Measurements from ENCODE around the gene MID1.

Gene MID1

DNA sequence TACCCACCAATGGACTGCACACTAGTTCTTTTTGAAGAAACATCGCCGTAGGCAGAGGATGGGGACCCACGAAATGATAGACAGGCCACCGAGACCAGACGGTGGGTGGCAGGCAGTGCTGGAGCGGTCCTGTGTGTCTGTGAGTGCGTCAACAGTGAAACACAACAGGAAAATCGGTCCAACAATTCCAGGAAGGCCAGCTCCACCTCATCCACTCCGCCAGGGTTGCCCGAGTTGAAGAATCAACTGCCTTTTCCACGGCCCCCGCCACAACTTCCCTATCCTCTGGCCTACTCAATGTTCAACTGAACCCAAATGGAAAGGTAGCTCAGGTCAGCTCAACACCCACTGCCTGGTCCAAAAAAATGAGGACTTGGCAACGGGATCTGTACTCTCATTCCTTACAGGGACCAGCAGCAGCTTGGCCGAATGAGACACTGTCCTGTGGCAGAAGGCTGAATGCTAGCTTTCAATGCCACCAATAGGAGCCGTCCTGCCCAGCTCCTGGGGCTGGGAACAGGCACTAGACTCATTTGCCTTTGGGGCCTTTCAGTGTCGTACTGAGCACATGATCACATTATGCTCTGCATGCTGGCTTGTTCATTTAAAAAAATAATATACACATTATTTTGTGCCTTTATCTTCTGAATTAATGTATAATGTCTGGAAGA lies 43.5 kb downstream of the MID1 start:
- DNase-seq (no peak), ATAC-seq (no peak)

DNA sequence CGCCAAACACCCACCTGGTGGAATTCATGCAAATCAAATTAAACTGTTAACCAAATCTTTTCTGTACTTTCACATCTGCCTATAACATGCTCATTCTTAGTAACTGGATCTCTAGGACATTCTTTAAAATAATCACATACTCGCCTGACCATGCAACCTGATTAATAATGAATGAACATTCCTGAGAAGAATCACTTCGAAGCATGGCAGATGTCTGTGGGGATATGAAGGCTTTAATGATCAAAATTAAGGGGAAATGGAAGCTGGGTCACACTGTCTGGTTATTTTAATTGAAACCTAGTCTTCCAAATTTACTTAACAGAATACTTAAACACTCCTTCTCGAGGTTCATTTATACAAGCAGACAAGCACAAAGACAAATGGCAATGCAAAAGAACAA lies 44.2 kb downstream of the MID1 start:
- DNase-seq (no peak), ATAC-seq (no peak)

DNA sequence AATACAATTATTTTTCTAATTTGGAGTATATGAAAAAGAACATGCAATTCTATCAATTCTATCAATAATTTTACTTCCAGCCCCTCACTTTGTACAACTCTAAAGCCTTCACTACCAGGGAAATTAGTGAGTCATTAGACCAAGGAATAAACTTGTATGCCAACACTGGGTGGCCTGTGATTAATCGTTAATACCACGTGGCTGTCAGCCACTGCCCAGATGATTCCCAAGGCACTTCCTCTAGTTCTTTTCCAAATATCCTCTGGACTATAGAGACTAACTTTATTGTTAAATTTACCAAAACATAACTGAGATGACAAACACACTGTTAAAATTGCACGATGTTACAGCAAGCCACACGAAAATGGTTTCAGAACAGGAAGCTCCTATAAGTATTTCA lies 45.7 kb downstream of the MID1 start:
- DNase-seq = no peak
- no peak for ATAC-seq

DNA sequence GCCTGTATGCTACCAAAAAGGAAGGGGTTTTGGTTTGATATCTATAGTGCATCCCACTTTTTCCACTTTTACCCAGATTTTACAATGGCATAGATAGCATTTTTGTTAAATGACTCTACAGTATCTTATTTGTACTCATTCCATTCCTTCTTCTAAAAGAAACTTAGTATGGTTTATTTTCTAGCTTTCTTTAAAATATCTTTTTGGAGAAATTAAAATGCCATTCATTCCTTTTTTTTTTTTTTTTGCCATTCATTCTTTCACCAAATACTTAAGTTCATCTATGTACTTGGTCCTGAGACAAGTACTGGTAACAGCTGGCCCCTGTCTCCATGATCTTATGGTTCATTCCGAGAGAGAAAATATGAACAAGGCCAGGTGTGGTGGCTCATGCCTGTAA lies 49.1 kb downstream of the MID1 start:
- DNase-seq = no peak
- ATAC-seq = no peak

DNA sequence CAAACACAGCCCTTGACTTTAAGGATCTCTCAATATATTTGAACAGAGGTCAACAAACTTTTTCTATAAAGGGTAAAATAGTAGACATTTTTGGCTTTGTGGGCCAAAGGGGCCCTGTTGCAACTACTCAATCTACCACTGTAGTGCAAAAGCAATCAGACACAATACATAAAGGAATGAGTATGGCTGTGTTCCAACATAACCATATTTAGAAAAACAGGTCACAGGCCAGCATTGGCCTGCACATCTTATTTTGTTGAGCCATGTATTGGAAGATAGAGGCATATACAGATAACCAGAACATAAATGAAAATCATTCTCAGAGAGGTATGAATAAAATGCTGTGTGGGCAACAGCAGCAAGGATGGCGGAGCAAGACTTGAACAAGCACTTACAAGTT lies 49.8 kb downstream of the MID1 start:
- ATAC-seq = no peak
- no peak for DNase-seq

DNA sequence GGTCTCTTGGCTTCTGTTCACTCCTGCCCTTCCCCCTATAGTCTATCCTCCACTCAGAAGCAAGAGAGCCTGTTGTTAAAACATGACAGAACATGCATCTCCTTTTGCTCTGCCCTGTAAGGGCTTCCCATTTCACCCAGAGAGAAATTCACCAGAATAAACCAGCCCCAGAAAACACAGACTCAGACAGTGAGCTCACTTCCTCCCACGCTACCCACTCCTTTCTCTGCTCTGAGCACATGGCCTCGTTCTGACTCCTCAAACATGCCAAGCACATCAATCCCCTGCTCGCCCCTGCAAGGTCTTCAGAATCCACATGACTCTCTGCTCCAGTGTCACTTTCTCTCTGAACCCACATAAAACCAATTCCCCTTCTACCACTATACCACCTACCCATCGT lies 50.4 kb downstream of the MID1 start:
- DNase-seq (no peak), ATAC-seq (no peak)

DNA sequence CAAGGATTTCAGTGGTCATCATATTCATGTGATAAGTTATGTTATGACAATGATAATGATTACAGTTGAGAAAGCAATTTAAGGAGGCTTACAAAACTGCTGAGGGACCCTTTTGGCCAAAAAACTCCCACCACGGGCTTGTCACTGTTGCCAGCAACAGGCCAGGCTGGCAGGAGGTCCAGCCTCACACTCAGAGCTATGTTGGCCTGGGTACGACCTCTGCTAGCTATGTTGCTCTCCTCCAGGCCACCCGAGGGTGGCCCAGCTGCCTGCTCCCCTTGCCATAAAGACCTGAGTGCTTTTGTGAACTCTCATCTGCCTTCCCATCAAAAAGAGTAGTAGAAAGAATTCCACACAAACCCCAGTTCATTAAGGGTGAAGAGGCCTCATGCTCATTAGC lies 52.0 kb downstream of the MID1 start:
- DNase-seq (no peak), ATAC-seq (no peak)

DNA sequence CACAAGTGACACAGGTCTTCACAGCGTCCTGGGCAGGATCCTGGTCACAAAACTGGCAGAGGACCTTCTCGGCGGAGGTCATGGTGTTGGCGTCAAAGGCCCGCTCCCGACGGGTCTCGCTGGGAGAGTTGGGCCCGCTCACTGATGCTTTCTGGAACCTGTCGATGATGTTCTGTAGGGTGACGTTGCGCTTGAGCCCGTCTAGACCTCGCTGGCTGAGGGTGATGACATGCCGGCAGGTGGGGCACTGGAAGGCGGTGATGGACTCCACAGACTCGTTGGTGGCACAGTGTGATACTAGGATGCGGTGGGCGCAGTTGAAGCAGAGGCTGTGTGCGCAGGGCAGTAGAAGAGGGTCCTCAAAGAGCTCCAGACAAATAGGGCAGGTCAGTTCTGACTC lies 53.2 kb downstream of the MID1 start:
- no peak for DNase-seq
- no peak for ATAC-seq

DNA sequence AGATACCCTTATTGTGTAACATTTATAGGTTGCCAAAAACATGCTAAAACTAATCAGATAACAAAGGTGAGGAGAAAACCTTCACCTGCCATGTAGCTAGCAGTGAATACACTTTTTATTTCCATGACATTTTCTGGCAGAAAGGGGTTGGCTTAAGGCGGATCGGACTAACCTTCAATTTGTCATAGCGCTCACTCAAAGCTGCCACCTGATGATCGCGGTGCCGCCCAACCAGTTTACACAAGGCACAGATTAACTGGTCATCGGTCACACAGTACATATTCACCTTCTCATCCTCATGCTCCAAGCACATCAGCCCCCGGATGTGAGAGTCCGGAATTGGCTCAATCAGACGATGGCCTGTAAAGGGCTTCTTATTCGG lies 53.7 kb downstream of the MID1 start:
- no peak for ATAC-seq
- DNase-seq = no peak

DNA sequence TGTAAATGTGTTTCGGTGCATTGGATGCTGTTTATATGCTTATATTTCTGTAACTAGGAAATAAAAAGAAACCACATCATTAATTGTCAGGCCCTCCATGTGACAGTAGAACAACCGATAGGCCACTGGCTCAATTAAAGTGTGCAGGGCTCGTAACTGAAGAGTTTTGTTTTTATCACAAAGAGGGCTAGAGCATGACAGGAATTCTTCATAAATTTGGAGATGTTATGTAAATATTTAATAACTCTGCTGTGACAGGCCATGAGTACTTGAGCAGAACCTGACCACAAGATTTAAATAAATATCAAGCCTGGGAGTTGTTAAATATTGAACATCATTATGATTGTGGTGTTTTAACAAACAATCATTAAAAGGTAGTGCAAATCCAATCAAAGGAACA lies 55.9 kb downstream of the MID1 start:
- DNase-seq (no peak), ATAC-seq (no peak)

DNA sequence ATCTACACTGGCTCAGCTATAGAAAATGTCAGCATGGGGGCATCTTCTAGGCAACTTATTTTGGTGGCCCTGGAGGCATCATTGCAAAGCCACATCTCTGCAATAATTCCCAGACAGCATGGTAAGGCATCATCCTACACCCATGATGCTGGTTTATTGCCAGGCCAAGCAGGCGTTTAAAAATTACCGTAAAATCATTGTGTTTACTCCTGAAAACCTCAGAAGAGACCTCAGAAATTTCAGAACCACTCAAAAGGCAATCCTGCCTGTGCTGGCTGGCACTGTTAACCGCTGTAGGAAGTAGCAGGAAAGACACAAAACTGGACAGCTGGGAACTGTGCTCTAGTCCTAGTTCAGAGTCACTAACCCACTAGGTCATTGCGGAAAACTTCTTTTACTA lies 63.2 kb downstream of the MID1 start:
- no peak for DNase-seq
- ATAC-seq = no peak

DNA sequence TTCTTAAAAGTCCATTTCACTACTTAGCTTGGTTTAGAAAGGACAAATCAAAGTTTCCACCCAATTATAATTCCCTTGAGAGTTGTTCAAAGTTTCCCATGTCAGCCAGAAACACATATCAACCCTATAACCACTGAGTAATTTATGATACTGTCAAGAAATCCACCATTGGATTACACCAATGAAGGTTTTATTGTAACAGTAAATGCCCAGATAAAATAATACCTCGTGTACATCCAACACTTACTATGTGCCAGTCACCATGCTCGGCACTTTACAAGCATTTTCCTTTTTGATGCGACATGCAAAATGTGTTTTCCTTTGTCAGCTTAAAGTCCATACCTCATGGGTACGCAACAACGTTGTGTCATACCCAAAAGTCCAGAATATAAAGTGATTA lies 64.0 kb downstream of the MID1 start:
- ATAC-seq (no peak), DNase-seq (no peak)

DNA sequence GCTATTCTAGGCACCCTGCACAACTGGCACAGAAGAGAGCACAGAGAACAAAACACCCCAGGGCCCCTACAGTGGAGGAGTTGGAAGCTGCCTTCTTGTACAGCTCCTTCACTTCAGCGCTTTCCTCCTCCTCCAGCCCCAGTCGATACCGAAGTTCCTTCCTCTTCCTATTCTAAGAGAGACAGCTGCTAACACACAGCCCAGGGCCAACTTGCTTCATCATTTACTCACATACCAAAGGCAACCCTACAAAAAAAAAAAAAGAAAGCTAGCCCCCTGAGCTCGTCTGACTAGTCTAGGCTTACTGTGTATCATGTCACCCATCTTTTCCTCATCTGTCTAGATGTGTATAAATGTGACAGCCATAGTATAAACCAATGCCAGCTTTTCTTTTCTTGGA lies 64.5 kb downstream of the MID1 start:
- no peak for ATAC-seq

DNA sequence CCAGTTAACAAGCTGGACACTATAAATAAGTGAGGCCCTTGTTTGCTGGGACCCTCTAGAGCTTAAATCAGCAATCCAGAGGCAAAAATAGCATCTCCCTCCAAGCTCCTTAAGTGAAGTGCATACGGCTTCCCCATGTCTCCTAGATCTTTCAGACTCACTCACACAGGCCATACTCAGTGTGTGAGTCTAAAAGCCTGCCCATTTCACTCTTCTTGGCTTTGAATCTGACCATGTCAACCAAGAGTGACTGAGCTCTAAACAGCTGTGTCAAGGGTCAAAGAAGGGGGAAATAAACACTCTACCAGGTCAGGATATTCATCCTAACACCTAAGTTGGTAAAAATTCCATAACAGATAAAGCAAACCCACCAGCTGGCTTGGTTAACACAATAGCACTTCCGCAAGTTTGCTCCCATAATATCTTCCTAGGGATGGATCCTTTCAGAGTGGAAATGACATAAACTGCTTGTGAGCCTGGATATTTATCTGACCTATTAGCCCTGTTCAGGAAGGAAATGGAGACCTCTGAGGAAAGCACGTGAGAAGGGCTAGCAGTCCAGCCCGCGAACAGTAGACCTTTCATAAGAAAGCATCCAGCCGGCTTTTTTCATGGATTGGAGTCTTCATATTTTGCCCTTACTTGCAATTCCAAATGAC lies 65.6 kb downstream of the MID1 start:
- DNase-seq = no peak

More for the DNA sequence above, 64.5 kb downstream of the MID1 start:
- DNase-seq = no peak

DNA sequence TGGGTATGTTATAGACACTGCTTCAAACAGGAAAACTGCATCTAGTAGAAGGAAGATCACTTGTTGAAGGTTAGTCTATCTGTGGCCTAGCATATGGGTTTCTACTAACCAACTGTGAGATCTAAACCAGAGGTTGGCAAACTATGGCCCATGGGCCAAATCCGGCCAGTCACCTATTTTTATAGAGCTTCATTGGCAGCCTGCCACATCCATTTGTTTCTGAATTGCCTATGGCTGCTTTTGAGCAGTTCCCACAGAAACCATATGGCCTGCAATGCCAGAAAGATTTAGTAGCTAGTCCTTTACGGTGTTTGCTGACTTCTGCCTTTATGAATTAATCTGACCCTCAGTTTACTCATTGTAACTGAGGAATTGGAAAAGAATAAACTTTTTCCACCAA lies 71.1 kb downstream of the MID1 start:
- no peak for ATAC-seq
- no peak for DNase-seq

More for the DNA sequence above, 65.6 kb downstream of the MID1 start:
- no peak for ATAC-seq

DNA sequence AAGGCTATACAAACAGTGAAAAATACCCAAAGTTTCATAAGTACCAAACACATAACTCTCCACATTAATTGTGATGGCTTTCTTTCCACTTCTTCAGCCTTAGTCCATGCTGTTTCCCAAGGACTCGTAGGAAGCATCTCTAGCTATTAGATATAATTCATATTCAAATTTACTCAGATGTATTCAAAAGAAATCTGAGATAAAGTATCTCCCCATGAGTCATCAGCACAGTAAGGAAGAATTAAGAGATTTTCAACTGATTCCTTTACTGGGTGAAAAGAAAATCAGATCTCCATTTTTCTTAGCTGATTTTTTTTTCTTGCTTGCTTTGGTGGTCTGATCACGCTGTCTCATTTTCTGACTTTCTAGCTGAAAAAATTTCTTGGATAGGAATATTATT lies 71.7 kb downstream of the MID1 start:
- DNase-seq (no peak), ATAC-seq (no peak)

DNA sequence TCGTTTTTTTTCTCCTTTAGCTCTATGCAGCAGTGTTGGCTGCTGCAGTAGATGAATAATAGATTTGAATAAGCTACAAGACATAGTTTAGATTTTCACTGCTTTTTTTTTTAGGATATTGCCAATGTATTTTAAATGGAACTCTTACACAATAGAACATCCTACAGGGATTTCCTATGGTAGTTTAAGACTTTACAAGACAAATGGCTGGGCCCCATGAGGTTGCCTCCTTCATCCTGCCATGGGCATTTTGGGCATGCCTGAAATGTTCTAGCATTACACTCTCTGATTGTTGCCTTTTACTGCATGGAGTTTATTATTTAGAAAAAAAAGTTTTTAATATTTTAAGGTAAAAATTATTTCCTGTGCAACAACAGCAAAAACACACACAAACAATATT lies 74.5 kb downstream of the MID1 start:
- DNase-seq (no peak), ATAC-seq (no peak)

DNA sequence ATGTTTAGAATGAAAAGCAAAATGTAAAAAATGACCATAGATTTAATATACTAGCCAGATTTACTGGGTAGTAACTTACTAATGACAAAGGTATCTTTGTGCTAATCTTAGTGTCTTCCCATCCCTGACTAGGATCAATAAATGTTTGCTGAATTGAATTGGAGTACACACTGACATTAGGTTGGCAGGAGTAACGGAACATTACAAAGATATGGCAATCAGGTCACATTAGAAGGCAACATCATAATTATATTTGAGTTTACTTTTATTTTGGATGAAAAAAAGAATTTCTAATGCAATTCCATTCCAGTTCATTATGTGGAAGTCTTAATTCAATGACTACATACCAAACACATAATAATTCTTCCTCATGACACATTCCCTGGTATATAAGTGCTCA lies 77.8 kb downstream of the MID1 start:
- no peak for DNase-seq
- ATAC-seq = no peak

DNA sequence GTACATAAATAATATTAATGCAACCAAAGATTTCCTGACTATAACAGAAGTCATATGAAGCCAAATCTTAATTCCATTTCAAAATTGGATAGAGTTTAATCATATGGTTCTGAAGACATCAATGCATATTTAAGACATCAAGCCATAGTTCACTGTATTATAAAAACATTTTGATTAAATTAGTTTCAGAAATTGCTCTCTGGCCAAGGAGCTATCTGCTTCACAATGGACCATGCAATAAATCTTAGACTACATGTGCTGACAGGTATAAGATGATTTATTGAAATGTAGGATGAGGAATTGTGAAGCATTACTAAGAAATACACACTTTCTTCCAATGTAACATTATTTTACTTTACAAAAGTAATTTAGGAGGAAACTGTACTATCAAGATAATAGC lies 81.6 kb downstream of the MID1 start:
- ATAC-seq (no peak), DNase-seq (no peak)

DNA sequence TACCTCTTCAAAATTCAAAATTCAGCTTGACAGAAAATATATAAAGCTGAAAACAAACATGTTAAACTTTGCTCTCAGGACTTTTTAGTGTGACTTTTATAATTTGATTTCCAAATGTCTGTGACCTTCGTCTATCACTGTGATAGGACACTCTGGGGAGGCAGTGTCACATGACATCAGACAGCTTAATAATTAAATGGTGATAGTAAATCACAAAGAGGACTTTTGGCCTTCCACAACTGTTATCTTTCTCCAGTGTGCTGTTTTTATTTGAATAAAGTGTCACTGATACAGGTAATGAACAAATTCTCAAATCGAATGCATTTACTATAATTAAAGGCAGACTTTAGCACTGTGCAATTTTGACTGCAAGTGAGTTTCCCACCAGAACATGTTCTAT lies 83.1 kb downstream of the MID1 start:
- ATAC-seq = no peak
- DNase-seq = no peak

DNA sequence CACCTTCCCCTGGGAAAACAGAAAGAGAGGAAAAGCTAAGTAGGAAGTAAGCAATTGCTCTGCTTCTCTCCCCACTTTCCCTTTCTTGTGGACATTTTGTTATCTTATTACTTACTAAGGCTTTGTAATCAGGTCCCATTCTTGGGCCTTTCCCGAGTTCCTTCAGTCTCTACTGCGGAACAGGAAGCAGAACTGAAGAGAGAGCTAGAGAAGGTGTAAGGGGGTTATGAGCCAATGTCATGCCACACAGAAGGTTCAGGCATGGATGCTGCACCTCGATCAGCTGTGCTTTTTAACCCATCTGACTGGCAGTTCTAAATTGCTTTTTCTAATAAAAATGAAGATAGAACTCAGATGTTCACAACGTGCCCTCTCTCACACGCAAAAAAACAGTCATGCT lies 83.6 kb downstream of the MID1 start:
- no peak for DNase-seq
- ATAC-seq = no peak

DNA sequence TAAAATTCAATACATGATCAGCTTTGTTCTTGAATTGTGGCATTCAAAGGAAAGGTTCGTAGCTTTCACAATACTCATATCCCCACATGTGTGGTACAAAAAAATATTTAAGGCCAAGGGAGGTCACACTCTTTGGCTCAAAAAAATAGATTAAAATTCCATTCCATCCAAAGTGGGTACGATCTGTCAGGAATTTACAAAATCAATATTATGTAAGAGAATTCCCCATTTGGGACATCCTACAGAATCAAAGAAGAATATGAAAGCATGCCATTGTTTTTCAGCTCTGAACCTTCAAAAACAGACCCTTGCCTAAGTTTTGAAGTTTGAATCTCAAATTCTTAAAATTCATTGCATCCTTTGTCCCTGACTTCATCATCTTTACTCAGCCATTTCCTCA lies 85.8 kb downstream of the MID1 start:
- ATAC-seq (no peak), DNase-seq (no peak)

DNA sequence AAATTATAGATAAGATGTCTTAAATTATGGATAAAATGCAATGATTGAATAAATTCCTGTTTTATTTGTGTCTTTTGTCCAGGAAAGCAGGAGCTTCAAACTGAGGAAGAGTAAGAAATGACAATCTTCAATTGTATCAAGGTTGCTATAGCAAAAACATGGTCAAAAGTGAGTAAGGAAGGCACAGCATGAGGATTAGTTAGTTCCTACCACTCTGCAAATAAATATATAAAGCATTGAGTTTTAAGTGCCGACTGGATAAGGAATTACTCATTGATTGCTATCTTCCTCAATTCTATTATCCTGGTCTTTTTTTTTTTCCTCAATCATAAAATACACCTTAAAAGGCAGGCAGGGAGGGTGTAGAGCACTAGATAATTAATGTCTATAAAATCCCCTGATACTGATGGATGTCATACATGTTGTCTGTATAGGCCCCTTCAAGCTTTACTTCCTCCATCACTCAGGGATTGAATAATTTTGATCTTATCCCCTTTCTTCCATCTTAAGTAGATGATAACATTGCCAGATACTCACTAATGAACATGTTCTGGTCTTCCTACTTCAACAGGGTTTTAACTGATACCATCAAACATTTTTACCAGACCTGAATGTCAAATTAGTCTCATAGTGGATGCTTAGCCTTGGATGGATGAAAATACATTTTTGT lies 86.6 kb downstream of the MID1 start:
- ATAC-seq = no peak
- DNase-seq = no peak

DNA sequence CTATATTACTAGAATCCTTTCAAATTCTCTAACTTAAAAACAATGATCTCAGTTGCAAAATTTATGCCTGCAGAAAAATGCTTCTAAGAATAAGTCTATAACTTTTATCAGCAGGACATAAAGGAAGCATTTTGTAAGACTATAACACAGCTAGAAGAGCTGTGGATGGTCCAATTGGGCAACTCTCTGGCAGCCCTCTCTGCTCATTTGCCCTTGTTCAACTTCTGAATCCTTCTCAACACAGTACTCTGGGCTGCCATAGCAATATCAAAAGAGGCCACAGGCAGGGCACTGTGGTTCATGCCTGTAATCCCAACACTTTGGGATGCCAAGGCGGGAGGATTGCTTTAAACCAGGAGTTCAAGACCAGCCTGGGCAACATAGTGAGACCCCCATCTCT lies 88.5 kb downstream of the MID1 start:
- no peak for ATAC-seq
- no peak for DNase-seq

All from stimulated activated naive CD8-positive, alpha-beta T cell treated with anti-CD3 and anti-CD28 coated beads, Interleukin-15, Interleukin-2, amounts not matched to agents 100 U/mL and 50 U/mL, for 24 hours (primary cell).